OCI-LY1 (cell line): Measurements from ENCODE around the gene CADM1.

ENCODE experiments used
- EZH2 ChIP-seq: fragments of 200-600 bp; sonication (generic), shearing (Covaris generic); IDR thresholded peaks from 2 replicates; pipeline ENCODE4 v1.8.0; 2017; ENCODE audit warnings: borderline replicate concordance, mixed run types, mild to moderate bottlenecking, antibody characterized with exemption, low read length, moderate library complexity, mixed read lengths
- TF ChIP-seq, protein P1 (sequence below): fragments of 200-600 bp; sonication (generic), shearing (Covaris generic); IDR thresholded peaks from 2 replicates; pipeline ENCODE4 v1.5.1; 2017; ENCODE audit warnings: mild to moderate bottlenecking, antibody characterized with exemption, low read length, moderate library complexity, mixed read lengths

DNA sequence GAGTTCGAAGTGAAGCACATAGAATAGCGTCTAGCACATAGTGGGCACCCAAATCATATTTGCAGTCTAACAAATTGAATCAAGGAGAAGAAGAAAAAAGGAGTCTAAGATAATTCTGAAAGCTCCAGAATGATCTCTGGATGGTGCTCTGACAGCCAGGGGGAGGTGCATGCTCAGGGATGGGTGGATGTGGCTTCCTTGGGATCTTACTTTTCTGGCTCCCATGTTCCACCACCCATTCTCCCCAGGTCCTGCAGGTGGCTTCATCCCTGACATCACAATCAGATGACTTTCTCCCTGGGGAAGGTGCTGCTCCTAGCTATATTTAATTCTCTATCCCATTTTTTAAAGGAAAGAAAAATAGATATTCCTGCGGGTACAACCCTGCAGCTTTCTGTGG lies 381.9 kb downstream of the CADM1 start:
- TF ChIP-seq, protein P1, sequence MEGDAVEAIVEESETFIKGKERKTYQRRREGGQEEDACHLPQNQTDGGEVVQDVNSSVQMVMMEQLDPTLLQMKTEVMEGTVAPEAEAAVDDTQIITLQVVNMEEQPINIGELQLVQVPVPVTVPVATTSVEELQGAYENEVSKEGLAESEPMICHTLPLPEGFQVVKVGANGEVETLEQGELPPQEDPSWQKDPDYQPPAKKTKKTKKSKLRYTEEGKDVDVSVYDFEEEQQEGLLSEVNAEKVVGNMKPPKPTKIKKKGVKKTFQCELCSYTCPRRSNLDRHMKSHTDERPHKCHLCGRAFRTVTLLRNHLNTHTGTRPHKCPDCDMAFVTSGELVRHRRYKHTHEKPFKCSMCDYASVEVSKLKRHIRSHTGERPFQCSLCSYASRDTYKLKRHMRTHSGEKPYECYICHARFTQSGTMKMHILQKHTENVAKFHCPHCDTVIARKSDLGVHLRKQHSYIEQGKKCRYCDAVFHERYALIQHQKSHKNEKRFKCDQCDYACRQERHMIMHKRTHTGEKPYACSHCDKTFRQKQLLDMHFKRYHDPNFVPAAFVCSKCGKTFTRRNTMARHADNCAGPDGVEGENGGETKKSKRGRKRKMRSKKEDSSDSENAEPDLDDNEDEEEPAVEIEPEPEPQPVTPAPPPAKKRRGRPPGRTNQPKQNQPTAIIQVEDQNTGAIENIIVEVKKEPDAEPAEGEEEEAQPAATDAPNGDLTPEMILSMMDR = no peak
- TF ChIP-seq EZH2 = no peak
